Prostate gland (tissue), 2 donors: ENCODE data around the gene LRRC40.

Experiments used
- CTCF ChIP-seq, 4 experiments: fragments of 200-600 bp in 2 of 4; fragments of 450-650 bp in 2 of 4; sonication (generic) in 2 of 4; IDR thresholded peaks; 1 replicate in 3 of 4; 2 replicates in 1 of 4; pipeline ENCODE4 v1.5.1; 2016 to 2019; ENCODE audit warnings: antibody characterized with exemption in 4 of 4, mild to moderate bottlenecking in 2 of 4, moderate library complexity in 2 of 4
- POLR2AphosphoS5 ChIP-seq: sonication (generic); formaldehyde crosslinking; IDR thresholded peaks from one replicate; pipeline ENCODE4 v1.6.1; 2017; ENCODE audit warnings: antibody characterized with exemption

GRCh38 chr1:70195342-70195741 lies 10.0 kb downstream of the LRRC40 start:
- TF ChIP-seq CTCF (IDR thresholded peaks at IDR 0.05) (no peak), POLR2AphosphoS5 (no peak)
